ENCODE measurements around the gene BLMH. TPM values are rescaled to one million over a fixed set of nuclear protein-coding genes. Genes with fewer than 3 reads are reported as not detected.

The BLMH gene, protein sequence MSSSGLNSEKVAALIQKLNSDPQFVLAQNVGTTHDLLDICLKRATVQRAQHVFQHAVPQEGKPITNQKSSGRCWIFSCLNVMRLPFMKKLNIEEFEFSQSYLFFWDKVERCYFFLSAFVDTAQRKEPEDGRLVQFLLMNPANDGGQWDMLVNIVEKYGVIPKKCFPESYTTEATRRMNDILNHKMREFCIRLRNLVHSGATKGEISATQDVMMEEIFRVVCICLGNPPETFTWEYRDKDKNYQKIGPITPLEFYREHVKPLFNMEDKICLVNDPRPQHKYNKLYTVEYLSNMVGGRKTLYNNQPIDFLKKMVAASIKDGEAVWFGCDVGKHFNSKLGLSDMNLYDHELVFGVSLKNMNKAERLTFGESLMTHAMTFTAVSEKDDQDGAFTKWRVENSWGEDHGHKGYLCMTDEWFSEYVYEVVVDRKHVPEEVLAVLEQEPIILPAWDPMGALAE
- total RNA-seq, result 29.0 TPM

DNA sequence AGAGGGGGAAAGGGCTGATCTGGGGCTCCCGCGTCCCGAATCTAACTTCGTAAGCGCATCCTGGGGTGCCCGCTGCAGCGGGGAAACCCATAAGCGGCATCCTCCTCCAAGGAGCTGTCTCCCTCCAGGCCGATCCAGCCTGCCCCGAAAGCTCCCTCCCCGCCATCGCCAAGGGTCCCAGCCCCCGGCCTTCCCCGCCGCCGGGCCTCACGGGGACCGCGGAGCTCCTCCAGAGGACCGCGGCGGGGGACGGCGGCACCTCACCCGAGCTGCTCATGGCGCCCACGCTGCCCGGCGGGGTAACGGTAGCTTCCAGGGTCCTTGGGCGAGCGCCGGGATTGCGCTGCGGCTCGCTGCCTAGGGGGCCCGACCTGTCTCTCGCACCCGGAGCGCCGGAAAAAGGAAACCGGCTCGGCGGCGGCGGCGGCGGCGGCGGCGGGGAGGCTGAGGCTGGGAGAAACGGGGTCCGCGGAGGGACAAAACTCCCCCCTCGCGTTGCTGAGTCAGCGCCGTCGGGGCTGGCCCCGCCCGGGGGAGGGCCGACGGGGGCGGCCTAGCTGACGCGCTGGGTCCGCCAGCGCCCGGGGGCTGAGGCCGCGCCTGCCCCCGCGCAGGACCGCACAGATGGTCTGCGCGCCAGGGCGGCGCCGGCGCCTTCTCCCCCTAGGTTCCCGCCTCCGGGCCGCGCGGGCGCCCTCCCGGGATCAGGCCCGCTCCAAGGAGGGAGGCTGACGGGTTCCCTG lies at the start of gene BLMH:
Gene BLMH, minus strand, starts transcription at position 402 of the 743 bp plus-strand sequence. Its CDS starts 125 bp downstream, at position 277.
- H3K4me1 ChIP-seq (ENCODE audit: insufficient read depth, low read length), result peaks cover 15% of the 10 kb centered on the region
- peak within 1 kb of the TSS; percentile 82 for H3K4me3 ChIP-seq (ENCODE audit: low read length)
- H3K9me3 ChIP-seq (ENCODE audit: low read depth, low read length), result no peaks in the 10 kb centered on the region
- peaks cover 4% of the 10 kb centered on the region for H3K27me3 ChIP-seq (ENCODE audit: insufficient read depth, low read length)

DNA sequence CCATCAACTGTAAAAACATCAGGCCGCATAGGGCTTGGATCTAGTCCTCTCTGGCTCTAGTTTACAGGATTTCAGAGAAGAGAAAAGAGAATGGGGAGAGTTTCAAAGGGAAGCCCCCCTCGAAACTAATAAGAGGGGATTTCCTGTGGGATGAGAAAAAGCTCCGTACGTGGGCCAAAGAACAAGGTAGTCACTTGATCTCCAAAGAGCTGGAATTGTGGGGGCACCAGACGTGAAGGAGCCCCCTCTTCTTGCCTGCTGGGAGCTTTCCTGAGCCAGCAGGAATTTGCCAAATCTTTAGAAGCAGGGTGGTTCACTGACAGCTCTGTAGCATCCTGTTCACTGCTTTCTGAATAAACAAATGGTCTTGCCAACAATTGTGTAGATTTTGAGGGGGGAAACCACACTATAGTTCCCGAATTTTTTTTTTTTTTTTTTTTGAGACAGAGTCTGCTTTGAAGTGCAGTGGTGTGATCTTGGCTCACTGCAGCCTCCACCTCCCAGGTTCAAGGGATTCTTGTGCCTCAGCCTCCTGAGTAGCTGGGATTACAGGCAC lies 49.1 kb upstream of the BLMH start:
- no peaks in the 10 kb centered on the region for H3K27me3 ChIP-seq (ENCODE audit: insufficient read depth, low read length)
- H3K4me1 ChIP-seq (ENCODE audit: insufficient read depth, low read length), result peaks cover 38% of the 10 kb centered on the region

DNA sequence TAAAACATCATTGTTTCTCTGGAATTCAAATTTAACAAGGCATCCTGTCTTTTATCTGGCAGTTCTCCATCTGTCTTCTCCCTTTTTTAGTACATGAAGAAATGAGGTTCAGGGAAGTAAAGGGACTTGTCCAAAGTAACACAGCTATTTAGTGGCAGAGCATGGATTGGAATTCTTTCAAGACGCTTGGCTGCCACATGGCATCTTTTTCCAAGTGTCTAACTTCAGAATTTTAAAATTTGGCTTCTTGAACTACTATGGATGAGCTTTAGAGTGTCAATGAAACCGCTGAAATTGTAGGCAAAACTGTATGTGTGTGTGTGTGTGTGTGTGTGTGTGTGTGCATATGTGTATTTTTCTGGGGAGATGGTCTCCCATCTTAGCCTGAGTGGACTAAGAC lies 47.3 kb upstream of the BLMH start:
- Histone ChIP-seq H3K4me3 (ENCODE audit: low read length) (no peak overlapping the region), H3K27me3 (ENCODE audit: insufficient read depth, low read length) (no peaks in the 10 kb centered on the region), H3K9me3 (ENCODE audit: low read depth, low read length) (no peaks in the 10 kb centered on the region), H3K4me1 (ENCODE audit: insufficient read depth, low read length) (peaks cover 21% of the 10 kb centered on the region)

More for the DNA sequence above, 49.1 kb upstream of the BLMH start:
- no peaks in the 10 kb centered on the region for H3K9me3 ChIP-seq (ENCODE audit: low read depth, low read length)
- no peak overlapping the region for H3K4me3 ChIP-seq (ENCODE audit: low read length)

DNA sequence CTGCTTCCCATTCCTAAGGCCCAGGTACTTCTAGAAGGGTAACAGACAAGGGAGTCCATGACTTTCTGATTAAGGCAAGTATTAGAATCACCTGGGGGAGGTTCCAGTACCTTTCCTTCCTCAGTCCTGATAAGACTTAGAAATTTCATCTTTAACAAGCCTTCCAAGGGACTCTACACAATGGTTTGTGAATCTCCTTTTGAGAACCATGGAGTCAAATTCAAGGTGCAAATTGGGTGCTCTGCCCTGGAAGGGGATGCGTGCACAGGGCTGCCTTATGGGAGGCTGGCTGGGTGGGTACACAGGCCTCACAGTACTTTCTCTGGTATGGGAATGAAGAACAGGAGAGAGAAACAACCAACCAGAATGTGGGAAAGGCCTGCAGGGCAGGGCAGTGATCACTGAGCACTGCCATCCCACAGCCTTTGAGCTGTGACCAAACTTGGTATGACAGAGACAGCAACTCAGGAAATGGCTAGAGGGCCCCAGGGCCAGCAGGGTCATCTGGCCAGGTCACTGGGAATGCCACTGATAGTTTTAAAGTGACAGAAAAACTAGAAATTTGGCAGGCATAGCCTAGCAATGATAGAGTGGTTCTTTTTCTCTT lies 45.8 kb upstream of the BLMH start:
- no peaks in the 10 kb centered on the region for H3K27me3 ChIP-seq (ENCODE audit: insufficient read depth, low read length)
- H3K9me3 ChIP-seq (ENCODE audit: low read depth, low read length), result no peaks in the 10 kb centered on the region
- H3K4me3 ChIP-seq (ENCODE audit: low read length), result no peak overlapping the region
- peaks cover 17% of the 10 kb centered on the region for H3K4me1 ChIP-seq (ENCODE audit: insufficient read depth, low read length)

DNA sequence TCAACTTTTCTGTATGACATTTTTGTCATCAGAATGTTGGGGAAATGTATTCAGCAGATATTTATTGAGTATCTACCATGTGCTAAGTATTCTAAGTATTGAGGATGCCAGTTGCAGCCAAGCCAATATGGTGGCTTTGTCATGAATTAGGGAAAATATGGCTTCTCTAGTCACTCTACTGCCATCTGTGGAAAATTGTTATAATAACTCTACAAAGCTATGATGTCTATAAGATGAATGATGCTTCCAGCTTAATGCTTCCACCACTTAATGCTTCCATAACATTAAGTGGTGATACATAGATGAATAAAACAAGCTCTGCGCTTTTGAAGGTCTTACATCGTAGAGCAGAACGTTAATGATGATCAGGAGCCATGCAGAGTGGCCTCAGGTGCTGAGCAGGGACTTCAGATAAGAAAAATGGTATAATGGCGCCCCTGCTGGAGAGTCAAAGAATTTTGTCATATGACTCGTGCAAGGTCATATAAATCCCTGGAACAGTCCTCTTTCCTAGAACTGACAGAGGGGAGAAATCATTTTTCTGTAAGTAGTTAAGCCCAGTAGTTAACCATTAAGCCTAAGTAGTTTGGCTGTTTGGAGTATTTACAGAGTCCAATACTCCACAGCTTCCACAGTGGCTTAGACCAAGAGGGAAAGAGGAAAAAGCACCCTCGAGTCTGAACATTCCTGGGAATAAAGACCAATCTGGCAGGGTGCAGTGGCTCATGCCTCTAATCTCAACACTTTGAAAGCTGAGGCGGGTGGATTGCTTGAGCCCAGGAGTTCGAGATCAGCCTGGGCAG lies 44.8 kb upstream of the BLMH start:
- Histone ChIP-seq H3K4me3 (ENCODE audit: low read length) (no peak overlapping the region), H3K9me3 (ENCODE audit: low read depth, low read length) (no peaks in the 10 kb centered on the region), H3K27me3 (ENCODE audit: insufficient read depth, low read length) (no peaks in the 10 kb centered on the region), H3K4me1 (ENCODE audit: insufficient read depth, low read length) (peaks cover 19% of the 10 kb centered on the region)

DNA sequence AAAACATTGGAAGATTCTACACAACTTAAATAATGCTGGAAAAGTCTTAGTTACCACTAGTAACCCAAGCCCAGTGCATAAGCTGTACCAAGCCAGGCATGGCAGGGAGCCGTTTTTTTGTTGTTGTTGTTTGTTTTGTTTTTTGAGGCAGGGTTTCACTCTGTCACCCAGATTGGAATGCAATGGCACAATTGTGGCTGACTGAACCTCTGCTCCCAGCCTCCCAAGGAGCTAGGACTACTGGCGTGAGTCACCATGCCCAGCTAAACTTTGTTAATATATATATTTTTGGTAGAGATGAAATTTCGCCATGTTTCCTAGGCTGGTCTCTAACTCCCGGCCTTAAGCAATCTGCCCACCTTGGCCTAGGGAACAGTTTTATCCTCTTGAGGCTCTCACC lies 42.7 kb upstream of the BLMH start:
- H3K4me1 ChIP-seq (ENCODE audit: insufficient read depth, low read length), result peaks cover 15% of the 10 kb centered on the region
- H3K9me3 ChIP-seq (ENCODE audit: low read depth, low read length), result no peaks in the 10 kb centered on the region
- H3K27me3 ChIP-seq (ENCODE audit: insufficient read depth, low read length), result no peaks in the 10 kb centered on the region
- no peak overlapping the region for H3K4me3 ChIP-seq (ENCODE audit: low read length)

DNA sequence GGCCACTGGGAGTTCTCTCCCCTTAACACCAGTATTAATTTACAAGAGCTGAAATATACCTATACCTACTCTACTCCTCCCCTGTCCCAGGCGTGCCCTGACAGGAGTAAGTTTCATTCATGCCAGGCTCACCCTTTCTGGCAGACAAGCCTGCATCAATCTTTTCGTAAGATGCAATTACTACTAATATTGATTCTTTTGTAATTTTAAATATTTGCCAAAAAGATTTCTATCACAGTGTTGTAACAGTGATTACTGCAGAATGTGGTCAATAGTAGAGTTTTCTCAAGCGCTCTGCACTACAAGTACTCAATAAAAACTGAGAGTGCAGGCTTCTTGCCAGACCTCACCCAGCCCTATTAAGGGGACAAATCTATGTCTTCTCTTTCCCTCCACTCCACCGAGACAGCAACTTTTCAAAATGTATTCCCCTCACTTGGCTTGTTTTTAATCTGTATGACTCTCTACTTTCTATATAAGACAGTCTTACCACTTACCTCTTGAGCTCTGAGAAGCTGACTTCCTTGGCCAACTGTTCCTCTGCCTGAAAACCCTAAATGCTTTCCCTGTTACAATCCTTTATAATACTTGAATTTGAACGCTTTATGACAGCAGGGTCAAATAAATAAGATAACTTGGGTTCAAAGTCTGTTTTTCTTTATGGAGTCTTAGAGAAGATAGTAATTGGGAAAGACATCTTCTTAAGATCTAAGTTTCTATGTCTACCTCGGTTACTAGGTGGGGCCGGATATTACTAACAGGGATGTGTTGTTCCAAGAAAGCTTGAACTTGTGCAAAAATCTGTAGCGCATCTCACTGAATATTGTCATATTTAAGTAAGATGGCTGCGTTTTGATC lies 42.0 kb upstream of the BLMH start, which contains the start of gene TMIGD1:
Gene TMIGD1, minus strand, starts transcription at position 555 of the 858 bp plus-strand sequence. CDS start 1,924 bp downstream, outside the sequence.
- no peaks in the 10 kb centered on the region for H3K9me3 ChIP-seq (ENCODE audit: low read depth, low read length)
- H3K4me1 ChIP-seq (ENCODE audit: insufficient read depth, low read length), result peaks cover 15% of the 10 kb centered on the region
- no peaks in the 10 kb centered on the region for H3K27me3 ChIP-seq (ENCODE audit: insufficient read depth, low read length)
- H3K4me3 ChIP-seq (ENCODE audit: low read length), result no peak within 1 kb of the TSS

DNA sequence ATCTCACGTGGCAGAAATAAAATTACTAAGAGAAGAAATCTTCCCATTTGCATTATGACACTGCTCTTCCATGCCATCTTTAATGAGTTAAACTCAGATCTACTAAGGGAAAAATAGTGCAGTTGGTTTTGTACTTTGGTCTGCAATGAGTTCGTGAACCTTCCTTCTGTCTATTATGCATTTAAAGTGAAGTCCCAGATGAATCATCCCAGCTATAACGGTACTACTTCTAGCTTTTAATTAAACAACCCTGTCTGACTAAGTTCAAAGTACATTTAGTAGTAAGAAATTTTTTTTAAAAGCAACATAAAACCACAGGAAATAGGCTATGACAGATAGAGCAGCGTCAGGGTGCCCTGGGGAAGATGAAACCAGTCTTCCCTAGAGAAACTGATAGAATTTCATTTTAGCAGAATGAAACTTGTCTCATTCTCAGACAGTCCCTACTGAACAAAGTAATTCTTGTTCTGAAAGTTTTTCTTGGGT lies 40.4 kb upstream of the BLMH start:
- Histone ChIP-seq H3K27me3 (ENCODE audit: insufficient read depth, low read length) (no peaks in the 10 kb centered on the region), H3K9me3 (ENCODE audit: low read depth, low read length) (no peaks in the 10 kb centered on the region), H3K4me1 (ENCODE audit: insufficient read depth, low read length) (peaks cover 15% of the 10 kb centered on the region), H3K4me3 (ENCODE audit: low read length) (no peak overlapping the region)

DNA sequence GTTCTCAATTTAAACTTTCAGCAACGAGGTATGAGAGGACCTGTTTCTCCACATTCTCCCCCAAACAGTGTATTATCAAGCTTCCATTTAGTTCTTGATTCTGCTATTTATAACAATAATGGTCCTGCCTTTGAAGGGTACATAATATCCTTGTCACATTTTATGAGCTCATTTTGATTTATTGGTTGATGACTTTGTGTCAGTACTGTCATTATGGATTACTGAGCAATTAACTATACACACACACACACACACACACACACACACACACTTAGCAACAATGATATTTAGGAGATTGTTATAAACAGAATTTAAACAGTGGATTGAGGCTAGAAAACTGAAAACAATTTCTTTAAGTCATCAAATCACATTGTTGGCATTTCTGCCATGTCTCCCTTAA lies 35.1 kb upstream of the BLMH start:
- Histone ChIP-seq H3K27me3 (ENCODE audit: insufficient read depth, low read length) (no peaks in the 10 kb centered on the region), H3K4me1 (ENCODE audit: insufficient read depth, low read length) (peaks cover 33% of the 10 kb centered on the region), H3K9me3 (ENCODE audit: low read depth, low read length) (no peaks in the 10 kb centered on the region), H3K4me3 (ENCODE audit: low read length) (no peak overlapping the region)

DNA sequence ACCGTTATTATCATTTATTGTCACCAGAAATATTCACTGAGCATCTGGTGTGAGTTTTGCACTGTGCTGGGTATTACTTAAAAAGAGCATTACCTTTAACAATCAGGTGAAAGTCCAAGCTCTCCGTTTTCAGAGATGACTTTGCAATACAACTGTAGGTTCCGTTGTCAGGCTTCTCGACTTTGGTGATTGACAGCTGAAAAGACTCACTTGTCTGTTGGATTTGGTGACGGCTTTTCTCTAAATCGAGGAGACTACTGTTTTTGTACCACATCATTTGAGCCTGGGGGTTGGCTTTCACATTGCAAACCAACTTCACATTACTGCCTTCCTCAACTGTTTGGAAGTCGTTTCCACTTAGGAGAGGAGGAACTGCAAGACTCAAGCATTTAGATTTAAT lies 33.0 kb upstream of the BLMH start:
- Histone ChIP-seq H3K27me3 (ENCODE audit: insufficient read depth, low read length) (no peaks in the 10 kb centered on the region), H3K4me1 (ENCODE audit: insufficient read depth, low read length) (peaks cover 22% of the 10 kb centered on the region), H3K4me3 (ENCODE audit: low read length) (no peak overlapping the region), H3K9me3 (ENCODE audit: low read depth, low read length) (no peaks in the 10 kb centered on the region)

DNA sequence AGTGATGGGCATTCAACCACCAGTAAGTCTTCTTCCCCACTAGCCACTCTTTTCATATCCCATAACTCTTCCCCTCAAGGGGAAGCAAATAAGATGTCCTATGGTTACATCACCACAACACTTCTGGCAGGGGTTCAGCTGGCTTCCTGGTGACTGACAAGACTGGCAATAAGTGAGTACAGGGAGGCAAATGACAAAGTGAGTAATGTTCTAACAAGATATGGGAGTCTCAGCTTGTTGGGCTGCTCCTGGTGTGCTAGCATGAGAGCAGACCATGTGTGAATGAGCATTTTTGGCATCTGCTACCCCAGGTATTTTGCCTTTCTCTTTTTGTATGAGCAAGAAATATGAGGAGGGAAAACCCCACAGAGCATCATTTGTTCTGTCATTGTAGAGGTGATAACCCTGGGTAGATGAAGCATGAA lies 32.2 kb upstream of the BLMH start:
- H3K4me1 ChIP-seq (ENCODE audit: insufficient read depth, low read length), result peaks cover 22% of the 10 kb centered on the region
- no peaks in the 10 kb centered on the region for H3K9me3 ChIP-seq (ENCODE audit: low read depth, low read length)
- no peak overlapping the region for H3K4me3 ChIP-seq (ENCODE audit: low read length)
- H3K27me3 ChIP-seq (ENCODE audit: insufficient read depth, low read length), result no peaks in the 10 kb centered on the region

DNA sequence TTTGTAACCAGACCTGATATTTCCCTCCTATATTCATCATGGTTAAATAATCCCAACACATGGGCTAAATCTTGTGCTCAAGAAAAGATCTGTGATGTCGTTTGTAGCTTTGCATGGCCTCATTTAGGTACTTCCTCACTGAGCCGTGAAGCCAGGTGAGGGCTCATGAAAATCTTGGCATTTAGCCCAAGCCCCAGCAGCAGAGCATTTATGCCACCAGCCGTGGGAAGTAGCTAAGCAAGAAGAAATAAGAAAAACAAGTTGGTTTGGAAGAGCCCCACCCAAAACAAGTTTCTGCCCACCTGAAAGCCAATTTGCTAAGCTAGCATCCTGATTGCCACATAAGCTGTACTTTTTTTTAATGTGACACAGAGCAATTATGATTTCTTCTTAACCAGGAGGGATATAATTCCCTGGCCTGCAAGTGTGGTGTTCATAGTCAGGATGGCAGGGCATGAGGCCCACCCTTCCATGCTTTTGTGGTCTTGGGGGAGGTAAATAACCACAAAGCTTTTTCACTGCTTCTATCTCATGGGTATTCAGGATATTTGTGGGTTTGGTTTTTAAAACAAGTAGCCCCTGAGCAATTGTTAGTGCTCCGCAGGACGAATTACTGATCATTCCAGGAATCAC lies 31.6 kb upstream of the BLMH start:
- H3K27me3 ChIP-seq (ENCODE audit: insufficient read depth, low read length), result no peaks in the 10 kb centered on the region
- no peaks in the 10 kb centered on the region for H3K9me3 ChIP-seq (ENCODE audit: low read depth, low read length)
- no peak overlapping the region for H3K4me3 ChIP-seq (ENCODE audit: low read length)
- peaks cover 22% of the 10 kb centered on the region for H3K4me1 ChIP-seq (ENCODE audit: insufficient read depth, low read length)

DNA sequence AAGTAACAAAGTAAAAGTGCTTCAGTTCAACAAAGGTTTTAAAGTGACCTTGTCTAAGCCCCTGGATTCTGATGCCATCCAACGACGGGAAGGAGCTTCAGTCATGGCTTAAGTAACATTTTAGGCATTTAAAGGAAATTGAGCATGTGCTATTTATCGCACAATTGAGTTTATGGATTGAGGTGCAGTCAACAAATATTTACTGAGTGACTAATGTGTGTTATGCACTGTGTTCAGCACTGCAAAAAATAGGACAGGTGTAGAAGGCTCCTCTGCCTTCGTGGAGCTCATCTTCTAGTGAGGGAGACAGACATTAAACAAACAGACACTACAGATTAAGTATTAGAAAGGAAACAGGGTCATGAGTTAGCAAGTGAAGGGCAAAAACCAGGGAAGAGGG lies 29.6 kb upstream of the BLMH start:
- no peak overlapping the region for H3K4me3 ChIP-seq (ENCODE audit: low read length)
- H3K9me3 ChIP-seq (ENCODE audit: low read depth, low read length), result no peaks in the 10 kb centered on the region
- H3K27me3 ChIP-seq (ENCODE audit: insufficient read depth, low read length), result no peaks in the 10 kb centered on the region
- H3K4me1 ChIP-seq (ENCODE audit: insufficient read depth, low read length), result peaks cover 22% of the 10 kb centered on the region

All from mononuclear cell (primary cell).